Neuronal stem cell (in vitro differentiated cells): Measurements from ENCODE around the gene PDZK1IP1.

Source experiments
- DNase-seq: peaks from one replicate; pipeline ENCODE4 v3.0.0-alpha.2; 2013; ENCODE audit warnings: low spot score
- H2AFZ ChIP-seq: one replicate; pipeline ENCODE4 v1.6.1; 2013; ENCODE audit warnings: mild to moderate bottlenecking, low read length, inconsistent platforms
- H2AK5ac ChIP-seq: 2 replicates; pipeline ENCODE4 v1.6.1; 2013; ENCODE audit warnings: low read depth, mild to moderate bottlenecking, inconsistent platforms, low read length, moderate library complexity, mixed read lengths
- H2BK120ac ChIP-seq: 2 replicates; pipeline ENCODE4 v1.6.1; 2013; ENCODE audit warnings: low read depth, mild to moderate bottlenecking, inconsistent platforms, low read length, moderate library complexity, mixed read lengths
- H2BK12ac ChIP-seq: one replicate; pipeline ENCODE4 v1.6.1; 2013; ENCODE audit warnings: low read length, inconsistent platforms
- H2BK15ac ChIP-seq: 2 replicates; pipeline ENCODE4 v1.6.1; 2013; ENCODE audit warnings: mild to moderate bottlenecking, low read length, inconsistent platforms, mixed read lengths
- H2BK5ac ChIP-seq: one replicate; pipeline ENCODE4 v1.6.1; 2013; ENCODE audit warnings: inconsistent platforms, mild to moderate bottlenecking, low read length, moderate library complexity
- H3K14ac ChIP-seq: one replicate; pipeline ENCODE4 v1.6.1; 2013; ENCODE audit warnings: low read length, inconsistent platforms
- H3K18ac ChIP-seq: 2 replicates; pipeline ENCODE4 v1.6.1; 2013; ENCODE audit warnings: low read length, inconsistent platforms
- H3K23ac ChIP-seq: 2 replicates; pipeline ENCODE4 v1.6.1; 2013; ENCODE audit warnings: low read depth, mild to moderate bottlenecking, mixed read lengths, low read length, inconsistent platforms; ENCODE audit not compliant: poor library complexity
- H3K27ac ChIP-seq: replicated peaks from 3 replicates; pipeline ENCODE4 v1.5.1; 2013; ENCODE audit warnings: low read length, inconsistent platforms
- H3K27me3 ChIP-seq, 3 experiments: 2 replicates each; pipeline ENCODE4 v1.6.1; 2013; ENCODE audit warnings: low read length in 3 of 3, mild to moderate bottlenecking in 2 of 3, inconsistent platforms in 1 of 3, low read depth in 1 of 3, mixed read lengths in 1 of 3, moderate library complexity in 1 of 3; ENCODE audit not compliant: control insufficient read depth in 3 of 3, insufficient read depth in 3 of 3
- H3K36me3 ChIP-seq, 2 donors: replicated peaks in 1 of 2; 2 replicates each; pipeline ENCODE4 v1.6.1; 2013; ENCODE audit warnings: low read length in 2 of 2; ENCODE audit not compliant: control insufficient read depth in 2 of 2, insufficient read depth in 2 of 2
- H3K4ac ChIP-seq: 2 replicates; pipeline ENCODE4 v1.6.1; 2013; ENCODE audit warnings: inconsistent platforms, mild to moderate bottlenecking, low read length, moderate library complexity
- H3K4me1 ChIP-seq, 2 donors: 1 replicate in 1 of 2; 2 replicates in 1 of 2; pipeline ENCODE4 v1.6.1; 2013; ENCODE audit warnings: low read length in 2 of 2, low read depth in 1 of 2; ENCODE audit not compliant: control insufficient read depth in 2 of 2, insufficient read depth in 1 of 2
- H3K4me2 ChIP-seq: one replicate; pipeline ENCODE4 v1.6.1; 2013; ENCODE audit warnings: mild to moderate bottlenecking, low read length, inconsistent platforms; ENCODE audit not compliant: insufficient read depth, poor library complexity, severe bottlenecking
- H3K4me3 ChIP-seq, 2 donors: 2 replicates each; pipeline ENCODE4 v1.5.1; 2013; ENCODE audit warnings: low read length in 2 of 2, mild to moderate bottlenecking in 2 of 2, inconsistent platforms in 1 of 2, moderate library complexity in 1 of 2
- H3K79me1 ChIP-seq: one replicate; pipeline ENCODE4 v1.6.1; 2013; ENCODE audit warnings: low read depth, mild to moderate bottlenecking, inconsistent platforms, low read length, moderate library complexity
- H3K9ac ChIP-seq: one replicate; pipeline ENCODE4 v1.6.1; 2013; ENCODE audit warnings: mild to moderate bottlenecking, low read depth, low read length, inconsistent platforms; ENCODE audit not compliant: poor library complexity
- H3K9me3 ChIP-seq, 2 donors: replicated peaks in 1 of 2; 2 replicates each; pipeline versions ENCODE3 to v1.6.1; 2013; ENCODE audit warnings: low read length in 2 of 2, mild to moderate bottlenecking in 2 of 2, inconsistent platforms in 1 of 2, low read depth in 1 of 2, mixed read lengths in 1 of 2, moderate library complexity in 1 of 2; ENCODE audit not compliant: control insufficient read depth in 2 of 2, insufficient read depth in 1 of 2
- H4K8ac ChIP-seq: one replicate; pipeline ENCODE4 v1.6.1; 2013; ENCODE audit warnings: low read depth, mild to moderate bottlenecking, inconsistent platforms, low read length, moderate library complexity
- H4K91ac ChIP-seq: one replicate; pipeline ENCODE4 v1.6.1; 2013; ENCODE audit warnings: low read length, low read depth, mild to moderate bottlenecking, inconsistent platforms; ENCODE audit not compliant: poor library complexity
- WGBS, 2 donors: extraction: QIAGEN DNeasy Blood & Tissue Kit; methylation state at CpG; one replicate each; pipeline ENCODE4 v1.1.7; 2013; ENCODE audit warnings: missing lambda C conversion rate in 2 of 2, mixed read lengths in 1 of 2; ENCODE audit not compliant: insufficient read length in 2 of 2, insufficient replicate concordance in 1 of 2; ENCODE audit errors: extremely low coverage in 2 of 2; 5-methylcytosine and 5-hydroxymethylcytosine counted together

The PDZK1IP1 gene

GRCh38 chr1:47184822-47185677 is 4.8 kb downstream of the PDZK1IP1 start:
- H4K91ac ChIP-seq = no peak overlapping the region
- peak overlapping the region; percentile 31 for H3K23ac ChIP-seq
- peak overlapping the region; percentile 33 for H2BK15ac ChIP-seq
- H3K79me1 ChIP-seq = no peaks in the 10 kb centered on the region
- no peak overlapping the region for H4K8ac ChIP-seq
- H3K36me3 ChIP-seq = no peaks in the 10 kb centered on the region
- H3K4ac ChIP-seq = peak overlapping the region; percentile 59
- H3K27me3 ChIP-seq = peaks cover 0 to 30% (median 2%) of the 10 kb centered on the region in 3 experiments
- H3K27ac ChIP-seq = no peak overlapping the region
- no peak overlapping the region for H2BK5ac ChIP-seq
- H2AK5ac ChIP-seq = no peak overlapping the region
- no peak overlapping the region for H3K4me3 ChIP-seq
- no CpG with 5 or more reads among the region's 14 CpGs for WGBS, 2 donors
- no peak overlapping the region for H3K9ac ChIP-seq
- H3K14ac ChIP-seq = no peak overlapping the region
- H3K18ac ChIP-seq = no peak overlapping the region
- H2BK120ac ChIP-seq = no peak overlapping the region
- H2AFZ ChIP-seq = no peak overlapping the region
- H3K9me3 ChIP-seq = no peaks in the 10 kb centered on the region
- H3K4me2 ChIP-seq = no peak overlapping the region
- DNase-seq = no peak
- H2BK12ac ChIP-seq = no peak overlapping the region
- H3K4me1 ChIP-seq = no peaks in the 10 kb centered on the region

GRCh38 chr1:47184090-47184821 is 5.6 kb downstream of the PDZK1IP1 start:
- Histone ChIP-seq H3K4me3 (no peak overlapping the region), H2BK12ac (no peak overlapping the region), H2BK5ac (no peak overlapping the region), H3K23ac (no peak overlapping the region), H4K8ac (no peak overlapping the region), H3K9me3 (no peaks in the 10 kb centered on the region), H3K36me3 (no peaks in the 10 kb centered on the region), H3K4me2 (no peak overlapping the region), H3K4ac (no peak overlapping the region), H2BK15ac (no peak overlapping the region), H3K9ac (no peak overlapping the region), H3K27ac (no peak overlapping the region), H3K4me1 (peaks cover 1 to 3% of the 10 kb centered on the region in 2 donors), H3K14ac (no peak overlapping the region), H3K18ac (no peak overlapping the region), H2AK5ac (peak overlapping the region; percentile 47), H3K79me1 (no peaks in the 10 kb centered on the region), H3K27me3 (peaks cover 0 to 30% (median 4%) of the 10 kb centered on the region in 3 experiments), H2AFZ (no peak overlapping the region), H4K91ac (no peak overlapping the region), H2BK120ac (no peak overlapping the region)
- no peak for DNase-seq
- WGBS, 2 donors = no CpG with 5 or more reads among the region's 5 CpGs

GRCh38 chr1:47183308-47184089 is 6.3 kb downstream of the PDZK1IP1 start:
- Histone ChIP-seq H3K27me3 (peaks cover 0 to 30% (median 4%) of the 10 kb centered on the region in 3 experiments), H3K9me3 (no peaks in the 10 kb centered on the region), H3K18ac (no peak overlapping the region), H3K27ac (no peak overlapping the region), H3K23ac (no peak overlapping the region), H2BK120ac (no peak overlapping the region), H3K4me3 (no peak overlapping the region), H3K4ac (no peak overlapping the region), H3K79me1 (no peaks in the 10 kb centered on the region), H3K9ac (no peak overlapping the region), H3K14ac (no peak overlapping the region), H3K36me3 (no peaks in the 10 kb centered on the region), H3K4me2 (no peak overlapping the region), H2BK5ac (no peak overlapping the region), H3K4me1 (peaks cover 1 to 6% of the 10 kb centered on the region in 2 donors), H2AK5ac (peak overlapping the region; percentile 47), H2BK12ac (no peak overlapping the region), H2AFZ (no peak overlapping the region), H2BK15ac (no peak overlapping the region), H4K8ac (no peak overlapping the region), H4K91ac (no peak overlapping the region)
- no peak for DNase-seq
- WGBS, 2 donors = no CpG with 5 or more reads among the region's 11 CpGs
